Vagina (tissue), 2 donors: ENCODE data around the gene TTLL6. TPM values are rescaled to one million over a fixed set of nuclear protein-coding genes. Genes with fewer than 3 reads are reported as not detected.

ENCODE experiments used
- DNase-seq, 2 donors: peaks; one replicate each; pipeline ENCODE4 v3.0.0-alpha.2; 2017; ENCODE audit errors: extremely low spot score in 2 of 2
- H3K27ac ChIP-seq: fragments of 200-600 bp; sonication (generic); one replicate; pipeline ENCODE4 v1.5.1; 2019
- H3K27me3 ChIP-seq: fragments of 200-600 bp; sonication (generic); one replicate; pipeline ENCODE4 v1.5.1; 2019
- H3K36me3 ChIP-seq, 2 donors: fragments of 200-600 bp; sonication (generic); one replicate each; pipeline ENCODE4 v1.5.1; 2017 to 2019
- H3K4me1 ChIP-seq: fragments of 200-600 bp; sonication (generic); one replicate; pipeline ENCODE4 v1.5.1; 2019
- H3K4me3 ChIP-seq, 2 donors: fragments of 200-600 bp; sonication (generic); 1 replicate in 1 of 2; 2 replicates in 1 of 2; pipeline ENCODE4 v1.5.1; 2016 to 2019
- H3K9me3 ChIP-seq: fragments of 200-600 bp; sonication (generic); one replicate; pipeline ENCODE4 v1.5.1; 2019
- CTCF ChIP-seq, 3 experiments: fragments of 450-650 bp in 2 of 3; fragments of 200-600 bp in 1 of 3; sonication (generic) in 1 of 3; IDR thresholded peaks; one replicate each; pipeline ENCODE4 v1.5.1; 2017 to 2019; ENCODE audit warnings: antibody characterized with exemption in 3 of 3, mild to moderate bottlenecking in 2 of 3, moderate library complexity in 2 of 3
- POLR2A ChIP-seq, 2 donors: fragments of 450-650 bp; IDR thresholded peaks; one replicate each; pipeline ENCODE4 v1.6.1; 2017; ENCODE audit warnings: antibody characterized with exemption in 2 of 2, mild to moderate bottlenecking in 2 of 2, moderate library complexity in 2 of 2
- POLR2AphosphoS5 ChIP-seq, 2 donors: sonication (generic); formaldehyde crosslinking; IDR thresholded peaks; one replicate each; pipeline ENCODE4 v1.9.0; 2017; ENCODE audit warnings: antibody characterized with exemption in 2 of 2, mild to moderate bottlenecking in 2 of 2, low read depth in 1 of 2; ENCODE audit not compliant: insufficient read depth in 1 of 2
- intact Hi-C: fragments of 100-400 bp; cut with DNase I; formaldehyde crosslinking; loops from one replicate; pipeline ENCODE4 v1.15.1; 2023
- total RNA-seq: library from RNA; depleted of rRNA; stranded (reverse); fragments of >200 nt; gene quantifications from one replicate; pipeline ENCODE4 v1.2.3, GENCODE V29; 2016

TTLL6 gene
- total RNA-seq, 1 donor from 2014 or later, result 0.49 TPM

- no peak for DNase-seq
- H3K27me3 ChIP-seq, result peaks cover 15% of the 10 kb centered on the region
- no peak overlapping the region for H3K27ac ChIP-seq
- H3K4me1 ChIP-seq, result peaks cover 7% of the 10 kb centered on the region
- no peaks in the 10 kb centered on the region for H3K9me3 ChIP-seq
- no peak overlapping the region for H3K4me3 ChIP-seq
- intact Hi-C loops, result loop anchor here (10.0 kb wide), 1 partner anchor 264 kb away; no protein-coding TSS in a partner anchor
- TF ChIP-seq CTCF (IDR thresholded peaks at IDR 0.05) (no peak), POLR2AphosphoS5 (IDR thresholded peaks at IDR 0.05; ENCODE audit: insufficient read depth in 1 of 2, low read depth in 1 of 2) (no peak), POLR2A (IDR thresholded peaks at IDR 0.05) (no peak)
- no peaks in the 10 kb centered on the region for H3K36me3 ChIP-seq
Measured at GRCh38 chr17:48740537-48740936, 76.5 kb downstream of the TTLL6 start.

GRCh38 chr17:48738803-48739526 lies 78.1 kb downstream of the TTLL6 start:
- H3K27ac ChIP-seq, result peak overlapping the region; percentile 24
- TF ChIP-seq POLR2A (IDR thresholded peaks at IDR 0.05) (no peak), POLR2AphosphoS5 (IDR thresholded peaks at IDR 0.05; ENCODE audit: insufficient read depth in 1 of 2, low read depth in 1 of 2) (peak in 1 of 2 donors; percentile 27)
- H3K27me3 ChIP-seq, result peaks cover 10% of the 10 kb centered on the region
- no peaks in the 10 kb centered on the region for H3K36me3 ChIP-seq
- H3K4me1 ChIP-seq, result peaks cover 5% of the 10 kb centered on the region
- intact Hi-C loops, result no loop called here
- H3K4me3 ChIP-seq, result no peak overlapping the region
- DNase-seq, result no peak
- no peaks in the 10 kb centered on the region for H3K9me3 ChIP-seq

- peaks cover 5% of the 10 kb centered on the region for H3K27me3 ChIP-seq
- no peaks in the 10 kb centered on the region for H3K36me3 ChIP-seq
- H3K4me1 ChIP-seq, result peaks cover 5% of the 10 kb centered on the region
- no peaks in the 10 kb centered on the region for H3K9me3 ChIP-seq
- TF ChIP-seq CTCF (IDR thresholded peaks at IDR 0.05) (no peak), POLR2A (IDR thresholded peaks at IDR 0.05) (no peak), POLR2AphosphoS5 (IDR thresholded peaks at IDR 0.05; ENCODE audit: insufficient read depth in 1 of 2, low read depth in 1 of 2) (no peak)
- intact Hi-C loops, result no loop called here
- no peak for DNase-seq
- peak overlapping the region; percentile 24 for H3K27ac ChIP-seq
- no peak overlapping the region for H3K4me3 ChIP-seq
Measured at GRCh38 chr17:48738424-48738802, 78.6 kb downstream of the TTLL6 start.

GRCh38 chr17:48737330-48738043 lies 79.5 kb downstream of the TTLL6 start:
- Histone ChIP-seq H3K27ac (no peak overlapping the region), H3K27me3 (peaks cover 4% of the 10 kb centered on the region), H3K4me3 (no peak overlapping the region), H3K9me3 (no peaks in the 10 kb centered on the region), H3K36me3 (no peaks in the 10 kb centered on the region), H3K4me1 (peaks cover 5% of the 10 kb centered on the region)
- TF ChIP-seq POLR2AphosphoS5 (IDR thresholded peaks at IDR 0.05; ENCODE audit: insufficient read depth in 1 of 2, low read depth in 1 of 2) (no peak), POLR2A (IDR thresholded peaks at IDR 0.05) (no peak), CTCF (IDR thresholded peaks at IDR 0.05) (no peak)
- intact Hi-C loops, result no loop called here
- DNase-seq, result no peak

- H3K4me1 ChIP-seq, result peaks cover 5% of the 10 kb centered on the region
- H3K36me3 ChIP-seq, result no peaks in the 10 kb centered on the region
- no peaks in the 10 kb centered on the region for H3K27me3 ChIP-seq
- TF ChIP-seq POLR2A (IDR thresholded peaks at IDR 0.05), result no peak
- no peak for TF ChIP-seq CTCF (IDR thresholded peaks at IDR 0.05)
- no peak for TF ChIP-seq POLR2AphosphoS5 (IDR thresholded peaks at IDR 0.05; ENCODE audit: insufficient read depth in 1 of 2, low read depth in 1 of 2)
- no peak overlapping the region for H3K4me3 ChIP-seq
- no peak for DNase-seq
- H3K27ac ChIP-seq, result peak overlapping the region; percentile 68
- H3K9me3 ChIP-seq, result no peaks in the 10 kb centered on the region
- intact Hi-C loops, result no loop called here
Measured at GRCh38 chr17:48735062-48735351, 82.0 kb downstream of the TTLL6 start.
